ENCODE data around the gene DTWD2. TPM values are rescaled to one million over a fixed set of nuclear protein-coding genes. Genes with fewer than 3 reads are reported as not detected.

Gene DTWD2
- total RNA-seq, 4 donors from 2014 or later = 7.1 to 15.3 (median 11.2) TPM

GRCh38 chr5:118793091-118793490 lies 195.3 kb downstream of the DTWD2 start:
- no peaks in the 10 kb centered on the region for H3K9me3 ChIP-seq
- peaks cover 11% of the 10 kb centered on the region for H3K4me1 ChIP-seq
- no peak overlapping the region for H3K27ac ChIP-seq
- H3K27me3 ChIP-seq = no peaks in the 10 kb centered on the region
- DNase-seq (ENCODE audit: low spot score in 2 of 2) = no peak
- H3K4me3 ChIP-seq = no peak overlapping the region
- WGBS = 88% methylated on average over 3 of the region's 3 CpGs
- no peaks in the 10 kb centered on the region for H3K36me3 ChIP-seq
- TF ChIP-seq, protein P1, sequence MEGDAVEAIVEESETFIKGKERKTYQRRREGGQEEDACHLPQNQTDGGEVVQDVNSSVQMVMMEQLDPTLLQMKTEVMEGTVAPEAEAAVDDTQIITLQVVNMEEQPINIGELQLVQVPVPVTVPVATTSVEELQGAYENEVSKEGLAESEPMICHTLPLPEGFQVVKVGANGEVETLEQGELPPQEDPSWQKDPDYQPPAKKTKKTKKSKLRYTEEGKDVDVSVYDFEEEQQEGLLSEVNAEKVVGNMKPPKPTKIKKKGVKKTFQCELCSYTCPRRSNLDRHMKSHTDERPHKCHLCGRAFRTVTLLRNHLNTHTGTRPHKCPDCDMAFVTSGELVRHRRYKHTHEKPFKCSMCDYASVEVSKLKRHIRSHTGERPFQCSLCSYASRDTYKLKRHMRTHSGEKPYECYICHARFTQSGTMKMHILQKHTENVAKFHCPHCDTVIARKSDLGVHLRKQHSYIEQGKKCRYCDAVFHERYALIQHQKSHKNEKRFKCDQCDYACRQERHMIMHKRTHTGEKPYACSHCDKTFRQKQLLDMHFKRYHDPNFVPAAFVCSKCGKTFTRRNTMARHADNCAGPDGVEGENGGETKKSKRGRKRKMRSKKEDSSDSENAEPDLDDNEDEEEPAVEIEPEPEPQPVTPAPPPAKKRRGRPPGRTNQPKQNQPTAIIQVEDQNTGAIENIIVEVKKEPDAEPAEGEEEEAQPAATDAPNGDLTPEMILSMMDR (IDR thresholded peaks at IDR 0.05) = no peak
- no peak for TF ChIP-seq POLR2AphosphoS5 (IDR thresholded peaks at IDR 0.05)
- no peak for TF ChIP-seq EP300 (IDR thresholded peaks at IDR 0.05)
- TF ChIP-seq POLR2A (IDR thresholded peaks at IDR 0.05) = no peak

GRCh38 chr5:118791926-118792734 lies 196.2 kb downstream of the DTWD2 start:
- H3K27me3 ChIP-seq = no peaks in the 10 kb centered on the region
- no peak overlapping the region for H3K27ac ChIP-seq
- no peaks in the 10 kb centered on the region for H3K36me3 ChIP-seq
- no peak for DNase-seq (ENCODE audit: low spot score in 2 of 2)
- peaks cover 11% of the 10 kb centered on the region for H3K4me1 ChIP-seq
- no peaks in the 10 kb centered on the region for H3K9me3 ChIP-seq
- TF ChIP-seq POLR2A (IDR thresholded peaks at IDR 0.05) = no peak
- TF ChIP-seq, protein P1 (IDR thresholded peaks at IDR 0.05) = peak; percentile 59 to 71
- peak overlapping the region; percentile 17 for H3K4me3 ChIP-seq
- WGBS = 36% methylated on average over 7 of the region's 7 CpGs

- no peak overlapping the region for H3K4me3 ChIP-seq
- no peak overlapping the region for H3K27ac ChIP-seq
- TF ChIP-seq, protein P1 (IDR thresholded peaks at IDR 0.05) = no peak
- TF ChIP-seq EP300 (IDR thresholded peaks at IDR 0.05) (no peak), POLR2AphosphoS5 (IDR thresholded peaks at IDR 0.05) (no peak), POLR2A (IDR thresholded peaks at IDR 0.05) (no peak)
- no peak for DNase-seq (ENCODE audit: low spot score in 2 of 2)
- peaks cover 11% of the 10 kb centered on the region for H3K4me1 ChIP-seq
- H3K27me3 ChIP-seq = no peaks in the 10 kb centered on the region
- no peaks in the 10 kb centered on the region for H3K9me3 ChIP-seq
- H3K36me3 ChIP-seq = no peaks in the 10 kb centered on the region
These were observed 199.0 kb downstream of the DTWD2 start for GRCh38 chr5:118789366-118789765.

GRCh38 chr5:118788351-118788750 lies 200.0 kb downstream of the DTWD2 start:
- no peaks in the 10 kb centered on the region for H3K36me3 ChIP-seq

More at GRCh38 chr5:118788351-118788750, 200.0 kb downstream of the DTWD2 start:
- no peak overlapping the region for H3K4me3 ChIP-seq
- peaks cover 11% of the 10 kb centered on the region for H3K4me1 ChIP-seq
- H3K9me3 ChIP-seq = no peaks in the 10 kb centered on the region
- 96% methylated on average over 2 of the region's 2 CpGs for WGBS
- H3K27me3 ChIP-seq = no peaks in the 10 kb centered on the region
- no peak overlapping the region for H3K27ac ChIP-seq
- TF ChIP-seq, protein P1 (IDR thresholded peaks at IDR 0.05) = no peak
- TF ChIP-seq POLR2AphosphoS5 (IDR thresholded peaks at IDR 0.05) (no peak), POLR2A (IDR thresholded peaks at IDR 0.05) (no peak), EP300 (IDR thresholded peaks at IDR 0.05) (no peak)
- no peak for DNase-seq (ENCODE audit: low spot score in 2 of 2)

Other genes with a start within 250 kb of the DTWD2 start
- 10 to 100 TPM; 38.8 to 79.1 (median 47.9) TPM for gene DMXL1, start 82.5 kb upstream of the DTWD2 start, total RNA-seq